Chondrocyte (in vitro differentiated cells): ENCODE data around the gene ERO1A. TPM values are rescaled to one million over a fixed set of nuclear protein-coding genes. Genes with fewer than 3 reads are reported as not detected.

Experiments
- DNase-seq: peaks from one replicate; pipeline ENCODE4 v3.0.0; 2021; ENCODE audit warnings: mixed read lengths, low spot score
- H3K27ac Mint-ChIP-seq: one replicate; pipeline ENCODE4 v1.8.0; 2021; ENCODE audit warnings: mild to moderate bottlenecking, moderate library complexity, mixed read lengths; ENCODE audit not compliant: unreplicated experiment
- H3K27me3 Mint-ChIP-seq: 2 replicates; pipeline ENCODE4 v1.8.0; 2021; ENCODE audit warnings: low read depth, mixed read lengths
- H3K36me3 Mint-ChIP-seq: 2 replicates; pipeline ENCODE4 v1.8.0; 2021; ENCODE audit warnings: low read depth, mixed read lengths
- H3K4me1 Mint-ChIP-seq: 2 replicates; pipeline ENCODE4 v1.8.0; 2021; ENCODE audit warnings: low read depth, mild to moderate bottlenecking, mixed read lengths
- H3K4me3 Mint-ChIP-seq: one replicate; pipeline ENCODE4 v1.8.0; 2021; ENCODE audit warnings: mild to moderate bottlenecking, moderate library complexity, mixed read lengths; ENCODE audit not compliant: unreplicated experiment
- H3K9me3 Mint-ChIP-seq: 2 replicates; pipeline ENCODE4 v1.8.0; 2021; ENCODE audit warnings: low read depth, mixed read lengths
- total RNA-seq: library from RNA; stranded (reverse); gene quantifications from 3 replicates; pipeline ENCODE4 v1.2.1, GENCODE V29; 2021
- TF ChIP-seq, protein P1 (sequence below): fragments of 200-600 bp; sonication (generic); IDR thresholded peaks from 2 replicates; pipeline ENCODE4 v1.5.0; 2021; ENCODE audit warnings: antibody characterized with exemption, mild to moderate bottlenecking, moderate library complexity

The ERO1A gene
- total RNA-seq, 1 donor from 2014 or later: 58.7 TPM

DNA sequence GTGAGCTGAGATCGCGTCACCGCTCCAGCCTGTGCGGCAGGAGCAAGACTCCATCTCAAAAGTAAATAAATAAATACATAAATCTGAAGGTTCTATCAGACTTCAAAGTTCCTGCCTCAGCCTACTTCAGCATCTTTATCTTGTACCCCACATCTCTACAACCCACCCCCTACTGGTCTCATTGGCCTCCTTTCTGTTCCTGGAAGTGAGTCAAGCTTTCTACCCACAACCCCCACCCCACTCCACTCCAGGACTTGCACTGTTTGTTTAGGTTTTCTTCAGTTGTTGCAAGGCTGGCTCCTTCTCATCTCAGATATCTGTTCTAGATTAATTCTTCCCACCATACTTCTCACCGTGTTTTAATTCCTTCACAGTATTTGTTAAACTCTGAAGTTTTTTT, 10.9 kb upstream of the ERO1A start:
- TF ChIP-seq, protein P1, sequence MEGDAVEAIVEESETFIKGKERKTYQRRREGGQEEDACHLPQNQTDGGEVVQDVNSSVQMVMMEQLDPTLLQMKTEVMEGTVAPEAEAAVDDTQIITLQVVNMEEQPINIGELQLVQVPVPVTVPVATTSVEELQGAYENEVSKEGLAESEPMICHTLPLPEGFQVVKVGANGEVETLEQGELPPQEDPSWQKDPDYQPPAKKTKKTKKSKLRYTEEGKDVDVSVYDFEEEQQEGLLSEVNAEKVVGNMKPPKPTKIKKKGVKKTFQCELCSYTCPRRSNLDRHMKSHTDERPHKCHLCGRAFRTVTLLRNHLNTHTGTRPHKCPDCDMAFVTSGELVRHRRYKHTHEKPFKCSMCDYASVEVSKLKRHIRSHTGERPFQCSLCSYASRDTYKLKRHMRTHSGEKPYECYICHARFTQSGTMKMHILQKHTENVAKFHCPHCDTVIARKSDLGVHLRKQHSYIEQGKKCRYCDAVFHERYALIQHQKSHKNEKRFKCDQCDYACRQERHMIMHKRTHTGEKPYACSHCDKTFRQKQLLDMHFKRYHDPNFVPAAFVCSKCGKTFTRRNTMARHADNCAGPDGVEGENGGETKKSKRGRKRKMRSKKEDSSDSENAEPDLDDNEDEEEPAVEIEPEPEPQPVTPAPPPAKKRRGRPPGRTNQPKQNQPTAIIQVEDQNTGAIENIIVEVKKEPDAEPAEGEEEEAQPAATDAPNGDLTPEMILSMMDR: no peak
- Mint-ChIP-seq H3K9me3 (no peaks in the 10 kb centered on the region), H3K36me3 (peaks cover 14% of the 10 kb centered on the region), H3K27ac (peak overlapping the region; percentile 100), H3K4me3 (peak overlapping the region; percentile 100), H3K4me1 (peaks cover 43% of the 10 kb centered on the region), H3K27me3 (no peaks in the 10 kb centered on the region)
- no peak for DNase-seq

DNA sequence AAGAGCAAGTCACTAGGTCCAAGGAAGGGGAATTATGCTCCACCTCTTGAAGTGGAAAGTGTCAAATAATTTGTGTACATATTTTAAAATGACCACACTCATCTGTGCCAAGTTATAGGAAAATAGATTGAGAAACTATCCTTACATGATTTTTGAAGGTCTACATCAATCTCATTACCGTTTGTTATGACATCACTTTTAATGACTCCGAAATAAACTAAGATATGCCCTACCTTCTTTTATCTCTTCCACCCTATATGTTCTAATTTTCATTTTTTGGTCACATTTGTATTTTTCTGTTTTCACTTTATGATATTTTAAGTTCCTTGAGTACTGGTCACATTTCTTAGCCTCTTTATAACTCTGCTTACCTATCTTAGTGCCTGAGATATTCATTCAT, 8.3 kb upstream of the ERO1A start:
- H3K4me1 Mint-ChIP-seq: peaks cover 23% of the 10 kb centered on the region
- TF ChIP-seq, protein P1: no peak
- no peaks in the 10 kb centered on the region for H3K9me3 Mint-ChIP-seq
- peaks cover 3% of the 10 kb centered on the region for H3K36me3 Mint-ChIP-seq
- H3K27ac Mint-ChIP-seq: peak overlapping the region; percentile 75
- H3K4me3 Mint-ChIP-seq: no peak overlapping the region
- H3K27me3 Mint-ChIP-seq: no peaks in the 10 kb centered on the region
- no peak for DNase-seq

DNA sequence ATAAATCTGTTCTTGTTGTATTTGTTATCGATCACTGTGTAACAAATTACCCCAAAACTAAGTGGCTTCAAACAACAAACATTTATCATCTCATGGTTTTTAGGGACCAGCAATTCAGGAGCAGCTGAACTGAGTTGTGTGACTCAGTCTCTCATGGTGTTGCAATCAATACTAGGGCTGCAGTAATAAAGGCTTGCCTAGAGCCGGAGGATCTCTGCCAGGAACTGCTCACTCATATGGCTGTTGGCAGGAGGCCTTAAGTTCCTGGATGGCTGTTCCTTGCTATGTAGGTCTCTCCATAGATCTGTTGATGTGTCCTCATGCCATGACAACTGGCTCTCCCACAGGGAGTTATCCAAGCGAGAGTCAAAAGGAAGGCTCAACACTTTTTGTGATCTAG, 7.9 kb upstream of the ERO1A start:
- Mint-ChIP-seq H3K36me3 (peaks cover 1% of the 10 kb centered on the region), H3K27me3 (no peaks in the 10 kb centered on the region), H3K4me1 (peaks cover 18% of the 10 kb centered on the region), H3K4me3 (no peak overlapping the region), H3K9me3 (no peaks in the 10 kb centered on the region), H3K27ac (peak overlapping the region; percentile 75)
- TF ChIP-seq, protein P1: no peak
- DNase-seq: no peak

DNA sequence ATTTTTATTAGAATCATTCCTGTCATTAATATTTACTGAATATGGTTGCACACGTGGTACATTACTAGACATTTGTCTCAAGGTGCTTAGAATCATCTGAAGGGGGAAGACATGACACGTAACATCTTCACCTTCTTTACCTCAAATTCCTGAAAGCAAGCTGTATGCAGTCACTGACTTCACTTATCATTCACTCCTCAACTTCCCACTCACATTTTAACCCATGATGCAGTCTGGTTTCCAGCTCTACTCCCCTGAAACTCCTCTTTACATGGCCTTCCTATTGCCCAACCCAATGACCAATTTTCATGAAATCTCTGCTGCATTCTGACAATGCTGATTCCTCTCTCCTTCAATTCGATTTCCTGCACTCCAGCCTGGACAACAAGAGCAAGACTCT, 5.9 kb upstream of the ERO1A start:
- no peak for DNase-seq
- Mint-ChIP-seq H3K9me3 (no peaks in the 10 kb centered on the region), H3K4me3 (no peak overlapping the region), H3K36me3 (no peaks in the 10 kb centered on the region), H3K27ac (no peak overlapping the region), H3K4me1 (peaks cover 6% of the 10 kb centered on the region), H3K27me3 (no peaks in the 10 kb centered on the region)
- TF ChIP-seq, protein P1: no peak

DNA sequence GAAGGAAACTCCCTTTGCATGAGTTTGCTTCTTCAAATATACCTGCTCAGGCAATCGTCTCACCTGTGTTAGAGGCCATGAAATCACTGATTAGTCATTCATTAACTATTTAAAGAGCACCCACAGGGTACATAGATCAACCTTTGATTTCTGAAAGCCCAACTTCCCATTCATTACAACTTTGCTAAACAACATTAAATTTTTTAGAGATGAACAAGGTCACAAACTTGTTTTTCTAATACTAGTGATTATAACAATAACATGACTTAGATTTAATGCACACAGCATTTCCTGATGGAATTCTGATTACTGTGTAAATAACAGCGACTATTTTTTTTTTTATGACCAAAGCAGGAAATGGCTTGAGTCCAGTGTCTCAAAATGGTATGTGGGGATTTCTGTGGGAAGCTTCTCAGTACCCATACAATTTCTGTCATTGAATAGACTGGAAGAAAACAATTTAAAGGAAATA, 5.4 kb upstream of the ERO1A start:
- no peaks in the 10 kb centered on the region for H3K36me3 Mint-ChIP-seq
- DNase-seq: no peak
- H3K4me1 Mint-ChIP-seq: peaks cover 5% of the 10 kb centered on the region
- H3K9me3 Mint-ChIP-seq: no peaks in the 10 kb centered on the region
- H3K27me3 Mint-ChIP-seq: no peaks in the 10 kb centered on the region
- no peak overlapping the region for H3K4me3 Mint-ChIP-seq
- H3K27ac Mint-ChIP-seq: no peak overlapping the region
- TF ChIP-seq, protein P1: no peak
